ENCODE results near the gene ACVRL1. TPM values are rescaled to one million over a fixed set of nuclear protein-coding genes. Genes with fewer than 3 reads are reported as not detected.

Gene ACVRL1
- total and polyA plus RNA-seq, 10 of the 15 experiments (the other 5 are each of a cell fraction or from before 2014, with no cell fraction given), result not detected

DNA sequence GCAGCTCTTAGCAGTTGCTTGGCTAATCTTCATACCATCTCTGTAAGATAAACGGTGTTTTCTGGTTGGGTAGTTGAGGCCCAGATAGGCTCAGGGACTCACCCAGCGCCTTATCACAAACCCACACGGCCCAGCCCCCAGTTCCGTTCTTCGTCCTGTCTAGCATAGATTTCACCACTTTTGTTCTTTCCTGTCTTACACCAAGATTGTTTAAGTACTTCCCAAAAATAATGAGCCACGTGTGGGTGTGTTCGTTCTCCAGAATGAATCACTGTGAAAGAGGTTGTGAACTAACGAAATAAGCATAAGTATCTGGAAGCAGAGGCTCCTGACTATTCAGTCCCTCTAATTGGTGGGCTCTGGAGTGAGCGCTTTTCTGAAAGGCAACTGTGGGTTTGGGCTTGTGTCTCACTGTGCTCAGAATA, 65.6 kb downstream of the ACVRL1 start:
- ChIA-PET RAD21 (ENCODE audit: unreplicated experiment) (interaction anchor here (2.5 kb wide), 1 partner anchor 53 kb away, joined by 10 read pairs; no protein-coding TSS in a partner anchor), POLR2A (no interaction called here), SMC1A (ENCODE audit: uncharacterized antibody, unreplicated experiment) (no interaction called here), CTCF (interaction anchor here (1.0 kb wide), 1 partner anchor 12 kb away, joined by 3 read pairs; no protein-coding TSS in a partner anchor)
- Histone ChIP-seq H3K36me3 (ENCODE audit: control insufficient read depth in 2 of 2, insufficient read depth in 2 of 2, low read length in 1 of 2) (no peaks in the 10 kb centered on the region), H3K79me2 (ENCODE audit: control insufficient read depth, insufficient read depth, low read length) (no peaks in the 10 kb centered on the region), H3K9ac (ENCODE audit: control insufficient read depth, insufficient read depth, low read length) (no peak overlapping the region), H3K27ac (ENCODE audit: control insufficient read depth, insufficient read depth) (no peak overlapping the region), H3K27me3 (replicated peaks in 1 of 2; ENCODE audit: control insufficient read depth in 2 of 2, insufficient read depth in 2 of 2, low read length in 1 of 2) (peaks cover 0 to 10% of the 10 kb centered on the region in 2 experiments; a peak in 3 of 4 replicates), H3K4me3 (no peak overlapping the region), H3K4me1 (ENCODE audit: control insufficient read depth, insufficient read depth, low read length) (peaks cover 30% of the 10 kb centered on the region), H2AFZ (ENCODE audit: control insufficient read depth, low read depth, low read length) (no peak overlapping the region), H4K20me1 (ENCODE audit: control insufficient read depth, insufficient read depth) (no peaks in the 10 kb centered on the region; the same call in 1 of the 2 replicates), H3K9me3 (replicated peaks; ENCODE audit: control insufficient read depth, insufficient read depth, low read length) (no peaks in the 10 kb centered on the region), H3K4me2 (ENCODE audit: control insufficient read depth, insufficient read depth) (no peak overlapping the region; the same call in 1 of the 2 replicates)
- DNase-seq (ENCODE audit: low read depth, low spot score) (no peak), FAIRE-seq (no peak), ATAC-seq (no peak)
- intact Hi-C loops (cut with micrococcal nuclease; ENCODE audit: unreplicated experiment), result no loop called here
- in situ Hi-C loops (cut with MboI), result no loop called here
- TF ChIP-seq TBL1XR1 (IDR thresholded peaks at IDR 0.05; ENCODE audit: low read depth, low read length), result no peak
- no peak for TF ChIP-seq NR2C1 (IDR thresholded peaks at IDR 0.05)
- no peak for TF ChIP-seq HDAC6 (IDR thresholded peaks at IDR 0.05; ENCODE audit: unreplicated experiment)
- no peak for TF ChIP-seq BACH1 (IDR thresholded peaks at IDR 0.05; ENCODE audit: borderline replicate concordance)
- no peak for TF ChIP-seq NFYB (IDR thresholded peaks at IDR 0.05; ENCODE audit: insufficient read depth, low read depth, low read length)
- TF ChIP-seq LARP7 (IDR thresholded peaks at IDR 0.05), result no peak
- no peak for TF ChIP-seq SMARCA5 (IDR thresholded peaks at IDR 0.05)
- no peak for TF ChIP-seq BMI1 (IDR thresholded peaks at IDR 0.05; ENCODE audit: borderline replicate concordance)
- TF ChIP-seq ZNF207 (IDR thresholded peaks at IDR 0.05; ENCODE audit: borderline replicate concordance), result no peak
- TF ChIP-seq RAD21 (IDR thresholded peaks at IDR 0.05; ENCODE audit: insufficient read depth, low read depth, low read length), result no peak
- no peak for TF ChIP-seq FOXM1 (IDR thresholded peaks at IDR 0.05; ENCODE audit: low read depth, low read length)
- 11% methylated on average over 9 of the region's 9 CpGs for WGBS (ENCODE audit: insufficient coverage, insufficient replicate concordance, low lambda C conversion rate, missing lambda C conversion rate)
- no TSS peak for BruUV-seq (replicated peaks)

Other genes starting within 250 kb of the ACVRL1 start
- not detected in 2 replicates for gene FIGNL2, start 58.8 kb upstream of the ACVRL1 start, total RNA-seq (2014; rRNA removed)
- gene FIGNL2, start 58.8 kb upstream of the ACVRL1 start, total RNA-seq (2014; rRNA removed; fragmentation: Illumina TruSeq; extraction: Trizol), result not detected in 2 replicates
- not detected in 2 replicates for gene FIGNL2, start 58.8 kb upstream of the ACVRL1 start, total RNA-seq (2021)
- not detected in 2 replicates for gene FIGNL2, start 58.8 kb upstream of the ACVRL1 start, polyA plus RNA-seq (2011; rRNA removed)
- not detected in 2 replicates for gene FIGNL2, start 58.8 kb upstream of the ACVRL1 start, polyA plus RNA-seq (2014; fragmentation: Illumina TruSeq; extraction: Trizol)
- not detected for gene FIGNL2, start 58.8 kb upstream of the ACVRL1 start, polyA plus RNA-seq (2014; fragmentation: Nextera tagmentation; extraction: Ambion mirVana)
- gene FIGNL2, start 58.8 kb upstream of the ACVRL1 start, polyA plus RNA-seq (2014; rRNA removed), result not detected in 2 replicates
- not detected for gene FIGNL2, start 58.8 kb upstream of the ACVRL1 start, polyA plus RNA-seq (2016; fragmentation: Nextera tagmentation; extraction: Ambion mirVana)
- not detected in 2 replicates for gene ANKRD33, start 19.4 kb upstream of the ACVRL1 start, total RNA-seq (2014; rRNA removed)
- gene ANKRD33, start 19.4 kb upstream of the ACVRL1 start, total RNA-seq (2014; rRNA removed; fragmentation: Illumina TruSeq; extraction: Trizol), result not detected in 2 replicates
- gene ANKRD33, start 19.4 kb upstream of the ACVRL1 start, total RNA-seq (2021), result not detected in 2 replicates
- not detected in 2 replicates for gene ANKRD33, start 19.4 kb upstream of the ACVRL1 start, polyA plus RNA-seq (2011; rRNA removed)
- not detected in 2 replicates for gene ANKRD33, start 19.4 kb upstream of the ACVRL1 start, polyA plus RNA-seq (2014; fragmentation: Illumina TruSeq; extraction: Trizol)
- not detected for gene ANKRD33, start 19.4 kb upstream of the ACVRL1 start, polyA plus RNA-seq (2014; fragmentation: Nextera tagmentation; extraction: Ambion mirVana)
- gene ANKRD33, start 19.4 kb upstream of the ACVRL1 start, polyA plus RNA-seq (2014; rRNA removed), result not detected in 2 replicates
- gene ANKRD33, start 19.4 kb upstream of the ACVRL1 start, polyA plus RNA-seq (2016; fragmentation: Nextera tagmentation; extraction: Ambion mirVana), result not detected
- gene ACVR1B, start 44.2 kb downstream of the ACVRL1 start, total RNA-seq (2014; rRNA removed), result 0.11 TPM in 1 of 2 replicates, not detected in the other
- gene ACVR1B, start 44.2 kb downstream of the ACVRL1 start, total RNA-seq (2014; rRNA removed; fragmentation: Illumina TruSeq; extraction: Trizol), result 0.13 and 0.18 TPM in 2 replicates
- gene ACVR1B, start 44.2 kb downstream of the ACVRL1 start, total RNA-seq (2021), result 0.28 and 0.58 TPM in 2 replicates
- gene ACVR1B, start 44.2 kb downstream of the ACVRL1 start, polyA plus RNA-seq (2011; rRNA removed), result 0.30 and 0.69 TPM in 2 replicates
- gene ACVR1B, start 44.2 kb downstream of the ACVRL1 start, polyA plus RNA-seq (2014; fragmentation: Illumina TruSeq; extraction: Trizol), result 0.25 and 0.56 TPM in 2 replicates
- gene ACVR1B, start 44.2 kb downstream of the ACVRL1 start, polyA plus RNA-seq (2014; fragmentation: Nextera tagmentation; extraction: Ambion mirVana), result under 1 TPM; 0.02 to 0.08 TPM
- gene ACVR1B, start 44.2 kb downstream of the ACVRL1 start, polyA plus RNA-seq (2014; rRNA removed), result 0.19 and 0.29 TPM in 2 replicates
- gene ACVR1B, start 44.2 kb downstream of the ACVRL1 start, polyA plus RNA-seq (2016; fragmentation: Nextera tagmentation; extraction: Ambion mirVana), result not detected
- 0.23 and 0.38 TPM in 2 replicates for gene TAMALIN, start 99.4 kb downstream of the ACVRL1 start, total RNA-seq (2014; rRNA removed)
- gene TAMALIN, start 99.4 kb downstream of the ACVRL1 start, total RNA-seq (2014; rRNA removed; fragmentation: Illumina TruSeq; extraction: Trizol), result 0.14 and 0.58 TPM in 2 replicates
- 0.35 and 0.49 TPM in 2 replicates for gene TAMALIN, start 99.4 kb downstream of the ACVRL1 start, total RNA-seq (2021)
- 0.15 and 0.29 TPM in 2 replicates for gene TAMALIN, start 99.4 kb downstream of the ACVRL1 start, polyA plus RNA-seq (2011; rRNA removed)
- gene TAMALIN, start 99.4 kb downstream of the ACVRL1 start, polyA plus RNA-seq (2014; fragmentation: Illumina TruSeq; extraction: Trizol), result 0.09 TPM in 1 of 2 replicates, not detected in the other
- gene TAMALIN, start 99.4 kb downstream of the ACVRL1 start, polyA plus RNA-seq (2014; fragmentation: Nextera tagmentation; extraction: Ambion mirVana), result not detected
- 0.13 and 0.27 TPM in 2 replicates for gene TAMALIN, start 99.4 kb downstream of the ACVRL1 start, polyA plus RNA-seq (2014; rRNA removed)
- gene TAMALIN, start 99.4 kb downstream of the ACVRL1 start, polyA plus RNA-seq (2016; fragmentation: Nextera tagmentation; extraction: Ambion mirVana), result not detected
- gene NR4A1, start 143.9 kb downstream of the ACVRL1 start, total RNA-seq (2014; rRNA removed), result 2.4 and 4.1 TPM in 2 replicates
- gene NR4A1, start 143.9 kb downstream of the ACVRL1 start, total RNA-seq (2014; rRNA removed; fragmentation: Illumina TruSeq; extraction: Trizol), result 1.5 and 2.2 TPM in 2 replicates
- gene NR4A1, start 143.9 kb downstream of the ACVRL1 start, total RNA-seq (2021), result 7.9 TPM in 2 replicates
- 1.3 and 2.9 TPM in 2 replicates for gene NR4A1, start 143.9 kb downstream of the ACVRL1 start, polyA plus RNA-seq (2011; rRNA removed)
- 1.2 and 2.0 TPM in 2 replicates for gene NR4A1, start 143.9 kb downstream of the ACVRL1 start, polyA plus RNA-seq (2014; fragmentation: Illumina TruSeq; extraction: Trizol)
- gene NR4A1, start 143.9 kb downstream of the ACVRL1 start, polyA plus RNA-seq (2014; fragmentation: Nextera tagmentation; extraction: Ambion mirVana), result under 1 TPM in 1 of 2 experiments, not detected in 1; 0.05 TPM
- 5.9 TPM in 2 replicates for gene NR4A1, start 143.9 kb downstream of the ACVRL1 start, polyA plus RNA-seq (2014; rRNA removed)
- 1 to 10 TPM; 1.5 to 1.9 TPM for gene NR4A1, start 143.9 kb downstream of the ACVRL1 start, polyA plus RNA-seq (2016; fragmentation: Nextera tagmentation; extraction: Ambion mirVana)
- 44.5 and 44.8 TPM in 2 replicates for gene ATG101, start 162.5 kb downstream of the ACVRL1 start, total RNA-seq (2014; rRNA removed)
- gene ATG101, start 162.5 kb downstream of the ACVRL1 start, total RNA-seq (2014; rRNA removed; fragmentation: Illumina TruSeq; extraction: Trizol), result 21.5 and 21.9 TPM in 2 replicates
- 33.8 and 36.5 TPM in 2 replicates for gene ATG101, start 162.5 kb downstream of the ACVRL1 start, total RNA-seq (2021)
- gene ATG101, start 162.5 kb downstream of the ACVRL1 start, polyA plus RNA-seq (2011; rRNA removed), result 31.4 and 49.8 TPM in 2 replicates
- gene ATG101, start 162.5 kb downstream of the ACVRL1 start, polyA plus RNA-seq (2014; fragmentation: Illumina TruSeq; extraction: Trizol), result 10.4 and 26.0 TPM in 2 replicates
- 1 to 10 TPM; 2.7 to 5.6 TPM for gene ATG101, start 162.5 kb downstream of the ACVRL1 start, polyA plus RNA-seq (2014; fragmentation: Nextera tagmentation; extraction: Ambion mirVana)
- gene ATG101, start 162.5 kb downstream of the ACVRL1 start, polyA plus RNA-seq (2014; rRNA removed), result 42.7 and 43.1 TPM in 2 replicates
- gene ATG101, start 162.5 kb downstream of the ACVRL1 start, polyA plus RNA-seq (2016; fragmentation: Nextera tagmentation; extraction: Ambion mirVana), result 10 to 100 TPM; 34.1 to 40.5 TPM
- gene SMIM41, start 172.2 kb downstream of the ACVRL1 start, total RNA-seq (2014; rRNA removed), result not detected in 2 replicates
- gene SMIM41, start 172.2 kb downstream of the ACVRL1 start, total RNA-seq (2014; rRNA removed; fragmentation: Illumina TruSeq; extraction: Trizol), result not detected in 2 replicates
- gene SMIM41, start 172.2 kb downstream of the ACVRL1 start, total RNA-seq (2021), result 0.19 TPM in 1 of 2 replicates, not detected in the other
- gene SMIM41, start 172.2 kb downstream of the ACVRL1 start, polyA plus RNA-seq (2011; rRNA removed), result not detected in 2 replicates
- not detected in 2 replicates for gene SMIM41, start 172.2 kb downstream of the ACVRL1 start, polyA plus RNA-seq (2014; fragmentation: Illumina TruSeq; extraction: Trizol)
- not detected for gene SMIM41, start 172.2 kb downstream of the ACVRL1 start, polyA plus RNA-seq (2014; fragmentation: Nextera tagmentation; extraction: Ambion mirVana)
- not detected in 2 replicates for gene SMIM41, start 172.2 kb downstream of the ACVRL1 start, polyA plus RNA-seq (2014; rRNA removed)
- gene SMIM41, start 172.2 kb downstream of the ACVRL1 start, polyA plus RNA-seq (2016; fragmentation: Nextera tagmentation; extraction: Ambion mirVana), result not detected

Data from GM12878 (cell line).